ENCODE data around the gene WDR7.

DNA sequence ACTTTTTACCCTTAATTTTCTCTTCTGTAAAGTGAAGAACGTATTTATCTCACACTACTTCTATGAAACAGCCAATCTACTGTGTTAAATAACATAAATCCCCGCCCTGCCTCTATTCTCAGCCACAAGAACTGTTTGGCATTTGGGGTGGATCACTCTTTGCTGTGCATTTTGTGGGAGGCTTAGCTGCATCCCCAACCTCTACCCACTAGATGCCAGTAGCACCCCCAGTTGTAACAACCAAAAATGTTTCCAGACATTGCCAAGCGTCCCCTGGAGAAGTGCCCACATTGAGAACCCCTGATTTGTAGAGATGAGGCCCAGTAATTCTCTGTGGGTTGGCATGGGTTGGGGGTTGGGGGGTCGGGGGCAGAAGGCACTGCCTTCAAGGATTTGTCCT is 401.0 kb downstream of the WDR7 start:
- TF ChIP-seq CTCF (conservative IDR thresholded peaks at IDR 0.05; ENCODE audit: low read depth in 2 of 2) = peak; percentile 29 to 57; a peak in 3 of 4 replicates
- no peak for TF ChIP-seq REST (IDR thresholded peaks at IDR 0.05; ENCODE audit: unreplicated experiment)
- TF ChIP-seq POLR2AphosphoS5 (IDR thresholded peaks at IDR 0.05; ENCODE audit: low read depth) = no peak
- no peak for TF ChIP-seq EZH2 (IDR thresholded peaks at IDR 0.05; ENCODE audit: low read depth, unreplicated experiment)
- TF ChIP-seq JUNB (IDR thresholded peaks at IDR 0.05; ENCODE audit: unreplicated experiment) = no peak
- TF ChIP-seq CREB1 (CRISPR knock-in tag; IDR thresholded peaks at IDR 0.05; ENCODE audit: low read depth) = no peak
- no peak for TF ChIP-seq EZH2phosphoT487 (IDR thresholded peaks at IDR 0.05; ENCODE audit: unreplicated experiment)
- no peak for TF ChIP-seq STAT1 (IDR thresholded peaks at IDR 0.05; ENCODE audit: unreplicated experiment)
